HCT116 (cell line): ENCODE data around the gene SLC17A8. TPM values are rescaled to one million over a fixed set of nuclear protein-coding genes. Genes with fewer than 3 reads are reported as not detected.
"Not testable (repeated sequence)": the region's sequence is repeated elsewhere in the genome, so short reads cannot be mapped to it uniquely, and the experiment has no call there.

Source experiments
- ATAC-seq: fragments of 200-7000 bp; cut with Tn5 transposase; 2 replicates; pipeline ENCODE4 v1.9.1; 2020; ENCODE audit warnings: mild to moderate bottlenecking, moderate library complexity
- BruUV-seq: library from RNA; stranded (reverse); fragments of 400-500 nt; replicated peaks from 2 replicates; lab custom pipeline; 2021; lab: Mats Ljungman, UMichigan
- CTCF ChIA-PET: fragments of 300-600 bp; sonication (Branson Sonifier 250); formaldehyde crosslinking; loops from one replicate; lab custom pipeline; 2021; ENCODE audit warnings: antibody characterized with exemption; lab: Charles Lee
- POLR2A ChIA-PET: fragments of 300-600, 350-600 bp; sonication (Branson Sonifier 250); formaldehyde crosslinking; loops from one replicate; lab custom pipeline; 2021; ENCODE audit warnings: antibody characterized with exemption; lab: Charles Lee
- RAD21 ChIA-PET, 2 experiments: fragments of 300-600 bp; sonication (Branson Sonifier 250); formaldehyde crosslinking; loops; one replicate each; lab custom pipeline; 2023; ENCODE audit warnings: low total read pairs in 2 of 2; ENCODE audit not compliant: uncharacterized antibody in 2 of 2, unreplicated experiment in 2 of 2, low non-redundant PET in 1 of 2; lab: Charles Lee
- DNase-seq: peaks from one replicate; pipeline ENCODE4 v3.0.0-alpha.2; 2010; ENCODE audit warnings: low read depth, low spot score
- H2AFZ ChIP-seq: fragments of 200-600 bp; shearing (Covaris generic), sonication (generic); 2 replicates; pipeline ENCODE4 v1.6.1; 2017; ENCODE audit warnings: low read depth, mixed run types, mixed read lengths, antibody characterized with exemption, low read length; ENCODE audit not compliant: poor library complexity, severe bottlenecking
- H3K27ac ChIP-seq: 2 replicates; pipeline ENCODE4 v1.5.1; 2012; ENCODE audit warnings: low read depth, low read length
- H3K27me3 ChIP-seq: fragments of 200-600 bp; sonication (generic); 2 replicates; pipeline ENCODE4 v1.6.1; 2016; ENCODE audit warnings: mixed run types, low read length, mixed read lengths; ENCODE audit not compliant: insufficient read depth
- H3K36me3 ChIP-seq, 2 experiments: fragments of 200-500 bp in 1 of 2; fragments of 200-600 bp in 1 of 2; sonication (Bioruptor generic) in 1 of 2; sonication (generic) in 1 of 2; 2 replicates each; pipeline versions ENCODE4 v1.5.1 to v1.6.1; 2014 to 2016; ENCODE audit warnings: low read length in 2 of 2, inconsistent platforms in 1 of 2, mixed read lengths in 1 of 2, mixed run types in 1 of 2; ENCODE audit not compliant: insufficient read depth in 2 of 2, control insufficient read depth in 1 of 2
- H3K4me1 ChIP-seq, 2 experiments: fragments of 200-600 bp in 1 of 2; sonication (generic) in 1 of 2; 2 replicates each; pipeline versions ENCODE4 v1.5.1 to v1.6.1; 2012 to 2017; ENCODE audit warnings: low read length in 2 of 2, inconsistent platforms in 1 of 2, mild to moderate bottlenecking in 1 of 2, mixed read lengths in 1 of 2, mixed run types in 1 of 2, moderate library complexity in 1 of 2; ENCODE audit not compliant: insufficient read depth in 2 of 2, control insufficient read depth in 1 of 2
- H3K4me2 ChIP-seq: fragments of 200-600 bp; sonication (generic); 2 replicates; pipeline ENCODE4 v1.6.1; 2017; ENCODE audit warnings: mixed run types, low read length, mixed read lengths
- H3K4me3 ChIP-seq, 2 experiments: fragments of 200-600 bp in 1 of 2; sonication (generic) in 1 of 2; replicated peaks in 1 of 2; 2 replicates each; pipeline ENCODE4 v1.5.1; 2011 to 2016; ENCODE audit warnings: low read length in 2 of 2, control low read depth in 1 of 2, low read depth in 1 of 2, mild to moderate bottlenecking in 1 of 2, mixed read lengths in 1 of 2, mixed run types in 1 of 2
- H3K79me2 ChIP-seq: fragments of 200-600 bp; sonication (generic); 2 replicates; pipeline ENCODE4 v1.6.1; 2017; ENCODE audit warnings: mild to moderate bottlenecking, mixed run types, low read length, moderate library complexity, mixed read lengths; ENCODE audit not compliant: insufficient read depth
- H3K9ac ChIP-seq: fragments of 200-600 bp; sonication (generic); 2 replicates; pipeline ENCODE4 v1.6.1; 2016; ENCODE audit warnings: low read length, mixed read lengths
- H3K9me2 ChIP-seq: fragments of 200-600 bp; sonication (generic), shearing (Covaris generic); 2 replicates; pipeline ENCODE4 v1.6.1; 2017; ENCODE audit warnings: mixed run types, mild to moderate bottlenecking, moderate library complexity; ENCODE audit not compliant: insufficient read depth
- H3K9me3 ChIP-seq, 2 experiments: fragments of 200-500 bp in 1 of 2; fragments of 200-600 bp in 1 of 2; sonication (Bioruptor generic) in 1 of 2; sonication (generic) in 1 of 2; 2 replicates each; pipeline ENCODE4 v1.6.1; 2014 to 2017; ENCODE audit warnings: low read length in 2 of 2, mixed read lengths in 2 of 2, inconsistent platforms in 1 of 2, low read depth in 1 of 2, mild to moderate bottlenecking in 1 of 2, mixed run types in 1 of 2, moderate library complexity in 1 of 2; ENCODE audit not compliant: control insufficient read depth in 1 of 2, insufficient read depth in 1 of 2
- H4K20me1 ChIP-seq: fragments of 200-600 bp; sonication (generic), shearing (Covaris generic); 2 replicates; pipeline ENCODE4 v1.6.1; 2017; ENCODE audit warnings: mixed run types, mild to moderate bottlenecking, moderate library complexity; ENCODE audit not compliant: insufficient read depth
- CBX3 ChIP-seq: IDR thresholded peaks from 2 replicates; pipeline ENCODE4 v1.6.1; 2012; ENCODE audit warnings: low read depth
- ELF1 ChIP-seq: IDR thresholded peaks from 2 replicates; pipeline ENCODE4 v1.6.1; 2012; ENCODE audit warnings: low read depth, borderline replicate concordance
- EZH2 ChIP-seq: fragments of 200-600 bp; sonication (generic); IDR thresholded peaks from 2 replicates; pipeline ENCODE4 v1.6.1; 2017; ENCODE audit warnings: antibody characterized with exemption, mixed run types
- FOSL1 ChIP-seq: IDR thresholded peaks from 2 replicates; pipeline ENCODE4 v1.6.1; 2012; ENCODE audit warnings: low read depth
- JUND ChIP-seq: IDR thresholded peaks from 2 replicates; pipeline ENCODE4 v1.6.1; 2012
- POLR2A ChIP-seq: IDR thresholded peaks from 2 replicates; pipeline ENCODE4 v1.7.0; 2011; ENCODE audit warnings: borderline replicate concordance; ENCODE audit not compliant: insufficient read depth, insufficient read length; ENCODE audit errors: extremely low read depth
- SP1 ChIP-seq: IDR thresholded peaks from 2 replicates; pipeline ENCODE4 v1.6.1; 2012; ENCODE audit warnings: low read depth
- SRF ChIP-seq: IDR thresholded peaks from 2 replicates; pipeline ENCODE4 v1.6.1; 2012; ENCODE audit warnings: low read depth
- intact Hi-C: fragments of 100-400 bp; cut with micrococcal nuclease; formaldehyde crosslinking; loops from 2 replicates; pipeline ENCODE4 v1.10.0; 2022
- total RNA-seq: library from RNA; stranded (reverse); gene quantifications from one replicate; pipeline ENCODE4 v1.2.1, GENCODE V29; 2021; ENCODE audit not compliant: unreplicated experiment
- TF ChIP-seq, protein P1 (sequence below): IDR thresholded peaks from 2 replicates; pipeline ENCODE4 v1.6.1; 2012
- TF ChIP-seq, protein P2 (sequence below): IDR thresholded peaks from 2 replicates; pipeline ENCODE4 v1.6.1; 2011; ENCODE audit warnings: mild to moderate bottlenecking, low read length, moderate library complexity; ENCODE audit not compliant: insufficient replicate concordance; ENCODE audit errors: extremely low read depth

Gene SLC17A8
- total RNA-seq, 1 experiment from 2014 or later, result not detected

DNA sequence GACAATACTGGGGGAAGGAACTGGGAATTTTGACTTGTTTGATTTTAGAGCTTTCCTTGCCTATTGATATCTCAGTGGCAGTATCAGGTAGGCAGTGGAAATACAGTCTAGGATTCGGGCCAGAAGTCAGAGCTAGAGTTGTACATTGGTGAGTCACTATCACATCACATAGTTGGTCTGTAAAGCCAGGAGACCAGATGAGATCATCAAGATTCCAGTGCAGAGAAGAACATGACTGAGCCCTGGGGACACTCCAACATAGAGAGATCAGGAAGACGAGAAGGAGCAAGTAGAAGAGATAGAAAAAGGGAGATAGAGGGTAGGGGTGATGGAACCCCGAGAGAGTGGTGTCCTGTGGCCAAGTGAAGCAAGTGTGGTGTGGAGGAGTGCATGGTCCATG lies 70.2 kb downstream of the SLC17A8 start:
- Histone ChIP-seq H3K9me3 (no peaks in the 10 kb centered on the region), H3K4me1 (peaks cover 0 to 5% of the 10 kb centered on the region in 2 experiments; a peak in 1 of 4 replicates), H3K4me2 (peak overlapping the region; percentile 4; the same call in 1 of the 2 replicates), H3K36me3 (no peaks in the 10 kb centered on the region), H3K27ac (no peak overlapping the region), H4K20me1 (no peaks in the 10 kb centered on the region), H3K4me3 (no peak overlapping the region), H3K79me2 (no peaks in the 10 kb centered on the region), H3K9me2 (no peaks in the 10 kb centered on the region), H2AFZ (no peak overlapping the region), H3K27me3 (no peaks in the 10 kb centered on the region), H3K9ac (no peak overlapping the region)
- ChIA-PET POLR2A (no interaction called here), CTCF (interaction anchor here (2.5 kb wide), 1 partner anchor 22 kb away, joined by 12 read pairs; no protein-coding TSS in a partner anchor), RAD21 (no interaction called here)
- BruUV-seq, result no TSS peak
- TF ChIP-seq, protein P1, sequence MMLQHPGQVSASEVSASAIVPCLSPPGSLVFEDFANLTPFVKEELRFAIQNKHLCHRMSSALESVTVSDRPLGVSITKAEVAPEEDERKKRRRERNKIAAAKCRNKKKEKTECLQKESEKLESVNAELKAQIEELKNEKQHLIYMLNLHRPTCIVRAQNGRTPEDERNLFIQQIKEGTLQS, result no peak
- peak; percentile 58 for TF ChIP-seq FOSL1
- no peak for TF ChIP-seq EZH2
- 0 out of 2 replicates have a peak, but pooled peaks have one; percentile 29 for TF ChIP-seq CBX3
- no peak for TF ChIP-seq SP1
- TF ChIP-seq JUND, result peak; percentile 57
- TF ChIP-seq ELF1, result no peak
- no peak for TF ChIP-seq POLR2A
- TF ChIP-seq, protein P2, sequence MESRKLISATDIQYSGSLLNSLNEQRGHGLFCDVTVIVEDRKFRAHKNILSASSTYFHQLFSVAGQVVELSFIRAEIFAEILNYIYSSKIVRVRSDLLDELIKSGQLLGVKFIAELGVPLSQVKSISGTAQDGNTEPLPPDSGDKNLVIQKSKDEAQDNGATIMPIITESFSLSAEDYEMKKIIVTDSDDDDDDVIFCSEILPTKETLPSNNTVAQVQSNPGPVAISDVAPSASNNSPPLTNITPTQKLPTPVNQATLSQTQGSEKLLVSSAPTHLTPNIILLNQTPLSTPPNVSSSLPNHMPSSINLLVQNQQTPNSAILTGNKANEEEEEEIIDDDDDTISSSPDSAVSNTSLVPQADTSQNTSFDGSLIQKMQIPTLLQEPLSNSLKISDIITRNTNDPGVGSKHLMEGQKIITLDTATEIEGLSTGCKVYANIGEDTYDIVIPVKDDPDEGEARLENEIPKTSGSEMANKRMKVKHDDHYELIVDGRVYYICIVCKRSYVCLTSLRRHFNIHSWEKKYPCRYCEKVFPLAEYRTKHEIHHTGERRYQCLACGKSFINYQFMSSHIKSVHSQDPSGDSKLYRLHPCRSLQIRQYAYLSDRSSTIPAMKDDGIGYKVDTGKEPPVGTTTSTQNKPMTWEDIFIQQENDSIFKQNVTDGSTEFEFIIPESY, result no peak
- TF ChIP-seq SRF, result no peak
- DNase-seq (peak; percentile 23), ATAC-seq (peak; percentile 65)
- intact Hi-C loops, result no loop called here

DNA sequence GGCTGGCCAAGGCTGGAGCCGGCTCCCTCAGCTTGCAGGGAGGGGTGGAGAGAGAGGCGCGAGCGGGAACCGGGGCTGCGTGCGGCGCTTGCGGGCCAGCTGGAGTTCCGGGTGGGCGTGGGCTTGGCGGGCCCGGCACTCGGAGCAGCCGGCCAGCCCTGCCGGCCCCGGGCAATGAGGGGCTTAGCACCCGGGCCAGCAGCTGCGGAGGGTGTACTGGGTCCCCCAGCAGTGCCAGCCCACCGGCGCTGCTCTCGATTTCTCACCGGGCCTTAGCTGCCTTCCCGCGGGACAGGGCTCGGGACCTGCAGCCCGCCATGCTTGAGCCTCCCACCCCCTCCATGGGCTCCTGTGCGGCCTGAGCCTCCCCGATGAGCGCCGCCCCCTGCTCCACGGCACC lies 73.4 kb downstream of the SLC17A8 start:
- H3K79me2 ChIP-seq, H3K9me2 ChIP-seq, H3K27ac ChIP-seq, H3K4me2 ChIP-seq, H3K4me1 ChIP-seq, H2AFZ ChIP-seq, H4K20me1 ChIP-seq, H3K9me3 ChIP-seq, POLR2A ChIA-PET, DNase-seq, H3K27me3 ChIP-seq, BruUV-seq, H3K36me3 ChIP-seq, intact Hi-C loops, H3K4me3 ChIP-seq, RAD21 ChIA-PET, H3K9ac ChIP-seq, ATAC-seq: not testable (repeated sequence)
- CTCF ChIA-PET, result interaction anchor here (1.8 kb wide), 1 partner anchor 26 kb away, joined by 5 read pairs; no protein-coding TSS in a partner anchor
